Liver (tissue), 9 donors: ENCODE results near the gene TMPRSS3. TPM values are rescaled to one million over a fixed set of nuclear protein-coding genes. Genes with fewer than 3 reads are reported as not detected.

Experiments used
- DNase-seq: peaks from one replicate; pipeline ENCODE4 v3.0.0-alpha.2; 2017; ENCODE audit warnings: low spot score
- H3K27ac ChIP-seq, 2 donors: one replicate each; pipeline ENCODE4 v1.7.0; 2013; ENCODE audit warnings: inconsistent platforms in 2 of 2, low read length in 2 of 2, control low read depth in 1 of 2, low read depth in 1 of 2, mild to moderate bottlenecking in 1 of 2
- H3K27me3 ChIP-seq, 4 donors: one replicate each; pipeline versions ENCODE4 v1.6.1 to v1.7.0; 2013; ENCODE audit warnings: low read length in 3 of 4, inconsistent platforms in 1 of 4, mild to moderate bottlenecking in 1 of 4, moderate library complexity in 1 of 4; ENCODE audit not compliant: control insufficient read depth in 4 of 4, insufficient read depth in 4 of 4
- H3K36me3 ChIP-seq, 4 donors: one replicate each; pipeline versions ENCODE4 v1.6.1 to v1.7.0; 2013; ENCODE audit warnings: low read length in 3 of 4, mild to moderate bottlenecking in 3 of 4, low read depth in 1 of 4, moderate library complexity in 1 of 4; ENCODE audit not compliant: control insufficient read depth in 4 of 4, insufficient read depth in 3 of 4
- H3K4me1 ChIP-seq, 4 donors: one replicate each; pipeline versions ENCODE4 v1.6.1 to v1.7.0; 2013; ENCODE audit warnings: low read length in 3 of 4, mild to moderate bottlenecking in 3 of 4, moderate library complexity in 1 of 4; ENCODE audit not compliant: control insufficient read depth in 4 of 4, insufficient read depth in 4 of 4
- H3K4me3 ChIP-seq, 3 donors: one replicate each; pipeline versions ENCODE4 v1.6.1 to v1.7.0; 2013; ENCODE audit warnings: low read length in 3 of 3, control low read depth in 1 of 3, low read depth in 1 of 3, mild to moderate bottlenecking in 1 of 3
- H3K9ac ChIP-seq, 2 donors: one replicate each; pipeline ENCODE4 v1.7.0; 2013; ENCODE audit warnings: low read length in 2 of 2, mild to moderate bottlenecking in 2 of 2, moderate library complexity in 2 of 2, control low read depth in 1 of 2, low read depth in 1 of 2
- H3K9me3 ChIP-seq, 4 donors: one replicate each; pipeline versions ENCODE4 v1.6.1 to v1.7.0; 2013; ENCODE audit warnings: low read length in 3 of 4; ENCODE audit not compliant: control insufficient read depth in 4 of 4
- EGR1 ChIP-seq, 2 donors: IDR thresholded peaks; 2 replicates each; pipeline ENCODE4 v1.6.1; 2016 to 2018; ENCODE audit warnings: antibody characterized with exemption in 2 of 2, low read depth in 2 of 2
- FOXA2 ChIP-seq: IDR thresholded peaks from 2 replicates; pipeline ENCODE4 v1.6.1; 2016; ENCODE audit warnings: antibody characterized with exemption
- GABPA ChIP-seq, 2 donors: IDR thresholded peaks in 1 of 2; conservative IDR thresholded peaks in 1 of 2; 2 replicates each; pipeline ENCODE4 v1.6.1; 2016; ENCODE audit warnings: antibody characterized with exemption in 2 of 2, mild to moderate bottlenecking in 1 of 2, moderate library complexity in 1 of 2
- HNF4A ChIP-seq, 2 donors: conservative IDR thresholded peaks; 2 replicates each; pipeline ENCODE4 v1.6.1; 2016; ENCODE audit warnings: antibody characterized with exemption in 2 of 2, mild to moderate bottlenecking in 2 of 2
- HNF4G ChIP-seq: IDR thresholded peaks from 2 replicates; pipeline ENCODE4 v1.6.1; 2016; ENCODE audit warnings: antibody characterized with exemption
- JUND ChIP-seq, 2 donors: IDR thresholded peaks; 2 replicates each; pipeline ENCODE4 v1.6.1; 2016; ENCODE audit warnings: antibody characterized with exemption in 2 of 2
- RAD21 ChIP-seq, 2 donors: IDR thresholded peaks; 2 replicates each; pipeline ENCODE4 v1.6.1; 2016; ENCODE audit warnings: antibody characterized with exemption in 2 of 2, mild to moderate bottlenecking in 2 of 2
- RXRA ChIP-seq, 2 donors: IDR thresholded peaks; 2 replicates each; pipeline ENCODE4 v1.6.1; 2017 to 2018; ENCODE audit warnings: antibody characterized with exemption in 2 of 2, mild to moderate bottlenecking in 1 of 2
- SP1 ChIP-seq: IDR thresholded peaks from 2 replicates; pipeline ENCODE4 v1.6.1; 2018; ENCODE audit warnings: antibody characterized with exemption, mild to moderate bottlenecking
- TAF1 ChIP-seq: conservative IDR thresholded peaks from 2 replicates; pipeline ENCODE4 v1.6.1; 2016; ENCODE audit warnings: antibody characterized with exemption, mild to moderate bottlenecking
- YY1 ChIP-seq: IDR thresholded peaks from 2 replicates; pipeline ENCODE4 v1.6.1; 2016; ENCODE audit warnings: antibody characterized with exemption, mild to moderate bottlenecking
- WGBS: extraction: QIAGEN DNeasy Blood & Tissue Kit; methylation state at CpG from one replicate; pipeline ENCODE4 v1.1.7; 2013; 5-methylcytosine and 5-hydroxymethylcytosine counted together
- polyA plus RNA-seq, 2 donors: library from polyadenylated mRNA; stranded (reverse) in 1 of 2; unstranded in 1 of 2; fragments of 200-250 nt in 1 of 2; fragments of >200 nt in 1 of 2; fragmentation: Nextera tagmentation in 1 of 2; extraction: Ambion mirVana in 1 of 2; gene quantifications; one replicate each; pipeline versions ENCODE4 v1.2.1 to v1.2.3, GENCODE V29; 2013 to 2015
- total RNA-seq, 2 donors: library from RNA; depleted of rRNA; stranded (reverse); fragments of >200 nt; gene quantifications; one replicate each; pipeline ENCODE4 v1.2.3, GENCODE V29; 2014
- TF ChIP-seq, protein P1 (sequence below): IDR thresholded peaks from 2 replicates; pipeline ENCODE4 v1.6.1; 2016; ENCODE audit warnings: antibody characterized with exemption
- TF ChIP-seq, protein P2 (sequence below): IDR thresholded peaks from 2 replicates; pipeline ENCODE4 v1.6.1; 2016; ENCODE audit warnings: antibody characterized with exemption, mild to moderate bottlenecking
- TF ChIP-seq, protein P3 (sequence below): IDR thresholded peaks from 2 replicates; pipeline ENCODE4 v1.6.1; 2016; ENCODE audit warnings: antibody characterized with exemption
- TF ChIP-seq, protein P4 (sequence below): IDR thresholded peaks from 2 replicates; pipeline ENCODE4 v1.6.1; 2016; ENCODE audit warnings: antibody characterized with exemption
- donor health status: healthy.
- donor health status: healthy.
- donor health status: healthy.
- donor health status: healthy.
- donor health status: healthy.

TMPRSS3 gene
- total and polyA plus RNA-seq, 4 donors: 0.25 to 0.50 TPM; not detected in 2

DNA sequence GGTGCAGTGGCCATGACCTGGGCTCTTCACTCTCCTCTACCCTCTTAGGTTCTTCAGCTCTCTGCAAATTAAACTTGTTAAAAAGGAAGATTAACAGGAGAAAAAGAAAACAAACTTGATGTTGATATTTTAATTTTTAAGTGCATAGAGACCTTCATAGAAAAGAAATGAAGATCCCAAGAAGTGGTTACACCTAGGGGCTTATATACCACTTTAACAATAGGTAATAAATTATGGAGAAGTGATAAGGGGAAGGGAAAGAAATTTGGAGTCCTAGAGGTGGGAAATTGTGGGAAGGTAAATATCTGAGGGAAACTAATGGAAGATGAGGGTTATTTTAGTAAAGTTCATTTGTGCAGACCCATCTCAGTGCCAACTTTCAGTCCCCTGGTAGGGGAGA is 64.2 kb downstream of the TMPRSS3 start (continued):
- no peak for TF ChIP-seq HNF4G
- TF ChIP-seq JUND (IDR thresholded peaks at IDR 0.05): no peak
- TF ChIP-seq RXRA (IDR thresholded peaks at IDR 0.05): no peak
- TF ChIP-seq HNF4A (conservative IDR thresholded peaks at IDR 0.05): no peak
- no peak for TF ChIP-seq SP1
- no peak for TF ChIP-seq TAF1

DNA sequence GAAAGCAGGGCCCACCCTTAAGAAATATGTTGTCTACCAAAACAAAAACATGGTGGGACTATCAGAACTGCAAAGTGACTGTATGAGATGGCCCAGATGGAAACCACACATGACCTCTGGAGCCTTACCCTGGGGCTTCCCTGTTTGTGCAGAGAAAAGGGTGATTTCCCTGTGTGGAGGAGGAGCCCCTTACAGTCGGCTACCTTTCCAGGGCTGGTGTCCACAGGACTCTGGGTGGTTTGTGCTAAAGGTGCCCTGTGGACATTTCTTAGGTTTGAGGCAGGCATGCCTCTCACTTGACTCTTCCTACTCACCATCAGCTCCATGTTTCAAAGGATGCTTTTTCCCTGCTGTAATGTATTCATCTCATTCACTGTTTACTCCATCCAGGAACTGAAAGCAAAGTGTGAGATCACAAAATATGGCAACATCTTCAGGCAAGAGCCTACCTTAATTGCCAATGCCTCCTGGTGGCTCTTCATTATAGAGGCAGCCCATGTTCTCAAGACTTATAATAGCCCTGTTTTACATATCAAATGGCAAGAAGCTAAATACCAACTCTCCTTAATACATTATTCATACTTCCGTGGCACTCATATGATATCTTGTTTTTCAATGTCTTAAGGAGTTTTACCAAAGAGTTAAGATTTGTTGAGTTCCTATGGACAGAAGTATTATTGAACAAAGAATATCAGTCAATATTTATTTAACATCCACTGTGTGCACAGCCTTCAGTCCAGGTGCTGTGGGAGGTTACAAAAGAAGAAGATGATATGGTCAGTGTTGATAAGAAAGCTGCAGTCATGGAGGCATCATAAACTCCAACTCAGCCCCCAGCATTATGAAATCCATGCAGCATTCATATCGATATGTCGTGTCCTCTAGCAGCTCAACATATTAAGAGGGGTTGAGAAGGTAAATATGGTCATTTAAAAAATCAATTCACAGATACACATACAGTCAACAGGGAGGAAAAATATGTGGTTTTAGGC is 65.2 kb downstream of the TMPRSS3 start:
- no peak for DNase-seq
- H3K36me3 ChIP-seq: no peaks in the 10 kb centered on the region
- no peak overlapping the region for H3K9ac ChIP-seq
- H3K4me1 ChIP-seq: no peaks in the 10 kb centered on the region
- H3K9me3 ChIP-seq: no peaks in the 10 kb centered on the region
- TF ChIP-seq EGR1 (IDR thresholded peaks at IDR 0.05; ENCODE audit: low read depth in 2 of 2) (no peak), HNF4A (conservative IDR thresholded peaks at IDR 0.05) (no peak), YY1 (no peak), RXRA (IDR thresholded peaks at IDR 0.05) (no peak), RAD21 (IDR thresholded peaks at IDR 0.05) (no peak), SP1 (no peak), GABPA (IDR thresholded peaks at IDR 0.05 in 1 of 2, conservative IDR thresholded peaks at IDR 0.05 in 1 of 2) (no peak), FOXA2 (no peak)
- TF ChIP-seq, protein P1, sequence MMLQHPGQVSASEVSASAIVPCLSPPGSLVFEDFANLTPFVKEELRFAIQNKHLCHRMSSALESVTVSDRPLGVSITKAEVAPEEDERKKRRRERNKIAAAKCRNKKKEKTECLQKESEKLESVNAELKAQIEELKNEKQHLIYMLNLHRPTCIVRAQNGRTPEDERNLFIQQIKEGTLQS: no peak
- TF ChIP-seq, protein P2, sequence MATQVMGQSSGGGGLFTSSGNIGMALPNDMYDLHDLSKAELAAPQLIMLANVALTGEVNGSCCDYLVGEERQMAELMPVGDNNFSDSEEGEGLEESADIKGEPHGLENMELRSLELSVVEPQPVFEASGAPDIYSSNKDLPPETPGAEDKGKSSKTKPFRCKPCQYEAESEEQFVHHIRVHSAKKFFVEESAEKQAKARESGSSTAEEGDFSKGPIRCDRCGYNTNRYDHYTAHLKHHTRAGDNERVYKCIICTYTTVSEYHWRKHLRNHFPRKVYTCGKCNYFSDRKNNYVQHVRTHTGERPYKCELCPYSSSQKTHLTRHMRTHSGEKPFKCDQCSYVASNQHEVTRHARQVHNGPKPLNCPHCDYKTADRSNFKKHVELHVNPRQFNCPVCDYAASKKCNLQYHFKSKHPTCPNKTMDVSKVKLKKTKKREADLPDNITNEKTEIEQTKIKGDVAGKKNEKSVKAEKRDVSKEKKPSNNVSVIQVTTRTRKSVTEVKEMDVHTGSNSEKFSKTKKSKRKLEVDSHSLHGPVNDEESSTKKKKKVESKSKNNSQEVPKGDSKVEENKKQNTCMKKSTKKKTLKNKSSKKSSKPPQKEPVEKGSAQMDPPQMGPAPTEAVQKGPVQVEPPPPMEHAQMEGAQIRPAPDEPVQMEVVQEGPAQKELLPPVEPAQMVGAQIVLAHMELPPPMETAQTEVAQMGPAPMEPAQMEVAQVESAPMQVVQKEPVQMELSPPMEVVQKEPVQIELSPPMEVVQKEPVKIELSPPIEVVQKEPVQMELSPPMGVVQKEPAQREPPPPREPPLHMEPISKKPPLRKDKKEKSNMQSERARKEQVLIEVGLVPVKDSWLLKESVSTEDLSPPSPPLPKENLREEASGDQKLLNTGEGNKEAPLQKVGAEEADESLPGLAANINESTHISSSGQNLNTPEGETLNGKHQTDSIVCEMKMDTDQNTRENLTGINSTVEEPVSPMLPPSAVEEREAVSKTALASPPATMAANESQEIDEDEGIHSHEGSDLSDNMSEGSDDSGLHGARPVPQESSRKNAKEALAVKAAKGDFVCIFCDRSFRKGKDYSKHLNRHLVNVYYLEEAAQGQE: no peak
- TF ChIP-seq, protein P3, sequence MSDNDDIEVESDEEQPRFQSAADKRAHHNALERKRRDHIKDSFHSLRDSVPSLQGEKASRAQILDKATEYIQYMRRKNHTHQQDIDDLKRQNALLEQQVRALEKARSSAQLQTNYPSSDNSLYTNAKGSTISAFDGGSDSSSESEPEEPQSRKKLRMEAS: no peak
- TF ChIP-seq, protein P4, sequence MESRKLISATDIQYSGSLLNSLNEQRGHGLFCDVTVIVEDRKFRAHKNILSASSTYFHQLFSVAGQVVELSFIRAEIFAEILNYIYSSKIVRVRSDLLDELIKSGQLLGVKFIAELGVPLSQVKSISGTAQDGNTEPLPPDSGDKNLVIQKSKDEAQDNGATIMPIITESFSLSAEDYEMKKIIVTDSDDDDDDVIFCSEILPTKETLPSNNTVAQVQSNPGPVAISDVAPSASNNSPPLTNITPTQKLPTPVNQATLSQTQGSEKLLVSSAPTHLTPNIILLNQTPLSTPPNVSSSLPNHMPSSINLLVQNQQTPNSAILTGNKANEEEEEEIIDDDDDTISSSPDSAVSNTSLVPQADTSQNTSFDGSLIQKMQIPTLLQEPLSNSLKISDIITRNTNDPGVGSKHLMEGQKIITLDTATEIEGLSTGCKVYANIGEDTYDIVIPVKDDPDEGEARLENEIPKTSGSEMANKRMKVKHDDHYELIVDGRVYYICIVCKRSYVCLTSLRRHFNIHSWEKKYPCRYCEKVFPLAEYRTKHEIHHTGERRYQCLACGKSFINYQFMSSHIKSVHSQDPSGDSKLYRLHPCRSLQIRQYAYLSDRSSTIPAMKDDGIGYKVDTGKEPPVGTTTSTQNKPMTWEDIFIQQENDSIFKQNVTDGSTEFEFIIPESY: no peak
- H3K4me3 ChIP-seq: no peak overlapping the region
- no peaks in the 10 kb centered on the region for H3K27me3 ChIP-seq
- 70% methylated on average over 4 of the region's 4 CpGs for WGBS
- H3K27ac ChIP-seq: no peak overlapping the region
